8988T (cell line): ENCODE data around the gene DLG5.

Experiments used
- DNase-seq: peaks from one replicate; pipeline ENCODE4 v3.0.0; 2011

DLG5 gene

DNA sequence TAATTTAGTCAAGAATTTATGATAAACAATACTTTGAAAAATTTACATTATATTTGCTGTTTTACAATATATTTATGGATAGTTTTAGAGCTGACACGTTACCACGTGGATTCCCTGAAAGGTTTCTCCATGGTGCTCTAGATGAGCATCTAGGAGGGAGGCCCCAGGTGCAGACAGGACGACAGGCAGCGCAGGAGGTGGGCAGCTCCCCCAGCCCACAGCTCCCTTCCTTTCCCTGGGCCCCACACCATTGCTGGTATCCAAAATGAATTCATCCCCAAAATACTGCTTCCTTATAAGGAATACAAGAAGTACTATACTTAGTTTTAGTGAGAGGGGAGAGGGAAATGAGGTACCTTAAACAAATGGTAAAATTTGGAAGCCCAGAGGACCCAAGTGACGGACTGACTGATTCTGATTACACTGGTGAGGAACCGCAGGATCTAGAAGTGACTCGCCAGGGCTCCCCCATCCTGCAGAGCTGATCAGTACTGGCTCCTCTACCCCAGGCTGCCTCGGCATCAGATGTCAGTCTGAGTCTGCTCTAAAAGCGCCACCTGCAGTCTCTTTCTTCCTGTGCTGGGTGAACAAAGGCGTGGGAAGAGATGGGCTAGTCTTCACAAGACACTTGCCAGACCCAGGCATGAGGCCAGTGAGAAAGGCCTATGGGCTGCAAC, 89.2 kb downstream of the DLG5 start:
- peak; percentile 72 for DNase-seq

DNA sequence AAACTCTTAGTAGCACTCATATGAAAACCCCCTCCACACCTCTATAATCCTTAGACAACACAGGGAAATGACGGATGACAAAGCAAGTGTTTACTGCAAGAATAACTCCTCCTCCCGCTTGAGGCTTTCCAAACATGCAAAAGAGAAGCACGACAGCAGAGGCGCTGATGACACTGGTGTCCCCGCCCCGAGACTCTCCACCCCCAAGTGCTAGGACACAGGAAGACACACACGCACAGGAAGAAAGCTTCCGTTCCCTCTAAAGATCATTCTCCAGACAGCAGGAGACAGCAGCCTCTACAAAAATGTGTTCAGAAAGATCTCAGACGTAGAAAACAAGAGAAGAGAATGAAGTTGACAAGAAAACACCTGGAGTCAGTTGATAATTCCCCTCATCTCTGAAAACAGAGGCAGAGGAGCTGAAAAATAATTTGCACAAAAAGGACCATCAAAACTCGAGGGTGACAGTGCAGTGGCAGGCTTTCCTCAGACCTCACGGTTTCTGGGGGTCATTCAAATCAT, 90.2 kb downstream of the DLG5 start:
- DNase-seq, result no peak

DNA sequence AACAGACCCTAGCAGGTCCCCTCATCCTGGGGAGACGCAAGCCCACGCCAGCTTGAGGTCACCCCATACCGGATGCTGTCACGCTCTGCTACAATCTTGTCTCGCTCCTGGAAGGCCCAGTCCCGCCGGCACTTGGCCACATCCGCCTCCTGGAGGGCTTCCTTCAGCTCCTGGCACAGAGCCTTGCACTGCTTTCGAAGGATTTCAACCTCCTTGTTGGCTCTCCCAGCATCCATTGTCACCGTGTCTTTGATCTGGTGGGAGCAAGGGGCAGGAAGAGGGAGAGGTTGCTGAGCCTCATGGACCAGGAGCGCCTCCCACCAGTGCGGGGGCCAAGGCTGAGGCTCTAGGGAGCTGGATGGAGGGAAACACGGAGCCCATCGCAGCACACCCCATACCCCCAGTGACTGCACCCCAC, 90.9 kb downstream of the DLG5 start:
- DNase-seq, result no peak

DNA sequence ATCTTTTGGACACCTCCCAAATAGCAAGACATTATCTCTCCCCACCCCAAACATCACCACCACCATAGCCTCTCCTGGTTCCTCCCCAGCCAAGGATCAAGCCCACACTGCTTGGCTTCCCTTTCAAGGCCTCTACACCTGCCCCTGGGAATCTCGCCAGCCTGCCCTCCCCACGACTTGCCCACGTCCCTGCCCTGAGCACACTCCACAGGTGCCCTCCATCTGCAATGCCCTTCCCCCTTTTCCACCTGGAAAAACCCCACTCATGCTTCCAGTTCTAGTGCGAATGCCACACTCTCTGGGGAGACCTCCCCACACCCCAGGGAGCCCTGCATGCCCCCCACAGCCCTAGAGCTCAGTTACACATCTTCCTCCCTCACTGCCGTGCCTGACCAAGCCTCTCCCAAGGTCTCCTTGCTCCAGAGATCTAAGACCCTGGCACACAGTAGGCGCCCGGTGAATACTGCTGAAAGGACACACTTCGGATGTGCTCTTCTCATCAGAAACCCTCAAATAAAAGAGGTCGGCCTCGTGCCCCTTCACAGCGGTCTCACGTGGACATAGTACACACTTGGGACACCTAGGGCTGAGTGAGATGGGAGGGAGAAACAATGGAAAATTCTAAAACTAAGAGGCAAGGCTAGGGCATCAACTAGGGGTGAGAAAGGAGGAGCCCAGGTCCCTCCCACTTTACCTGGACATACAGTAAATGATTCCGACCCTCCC, 91.4 kb downstream of the DLG5 start:
- DNase-seq, result no peak

DNA sequence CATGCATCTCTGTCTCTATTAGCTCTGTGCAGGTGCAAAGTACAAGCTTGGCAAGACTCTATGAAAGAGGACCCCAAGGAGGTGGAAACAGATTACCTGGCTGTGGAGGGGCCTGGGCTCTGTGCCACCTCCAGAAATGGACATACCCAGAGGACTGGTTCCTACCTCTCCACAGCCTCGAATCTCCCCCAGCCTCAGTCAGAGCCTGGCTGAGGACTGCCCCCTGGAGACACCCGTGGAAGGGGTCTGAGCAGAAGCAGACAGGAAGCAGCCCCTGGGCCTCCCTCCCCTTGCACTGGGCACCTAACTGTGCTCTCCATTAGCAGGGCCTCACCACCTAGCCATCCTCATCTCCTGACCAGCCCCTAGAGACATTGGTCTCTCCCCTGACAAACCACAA, 92.0 kb downstream of the DLG5 start:
- no peak for DNase-seq

DNA sequence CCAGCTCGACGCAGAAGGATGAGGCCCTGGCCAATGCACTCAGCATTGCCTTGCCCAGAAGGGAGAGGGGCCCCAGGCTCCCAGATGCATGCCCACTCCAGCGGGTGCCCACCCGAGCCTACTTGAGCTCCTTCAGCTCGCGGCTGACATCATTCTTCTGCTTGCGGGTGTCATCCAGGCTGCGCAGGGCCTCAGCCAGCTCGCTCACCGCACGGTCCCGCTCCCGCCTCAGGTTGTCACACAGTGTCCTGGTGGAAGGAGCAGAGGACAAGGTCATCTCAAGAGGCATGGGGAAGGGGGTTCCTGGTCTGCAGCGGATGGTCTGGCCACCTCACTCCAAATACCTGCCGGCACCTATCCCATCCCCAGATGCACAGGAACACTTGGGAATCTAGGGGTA, 92.8 kb downstream of the DLG5 start:
- no peak for DNase-seq

DNA sequence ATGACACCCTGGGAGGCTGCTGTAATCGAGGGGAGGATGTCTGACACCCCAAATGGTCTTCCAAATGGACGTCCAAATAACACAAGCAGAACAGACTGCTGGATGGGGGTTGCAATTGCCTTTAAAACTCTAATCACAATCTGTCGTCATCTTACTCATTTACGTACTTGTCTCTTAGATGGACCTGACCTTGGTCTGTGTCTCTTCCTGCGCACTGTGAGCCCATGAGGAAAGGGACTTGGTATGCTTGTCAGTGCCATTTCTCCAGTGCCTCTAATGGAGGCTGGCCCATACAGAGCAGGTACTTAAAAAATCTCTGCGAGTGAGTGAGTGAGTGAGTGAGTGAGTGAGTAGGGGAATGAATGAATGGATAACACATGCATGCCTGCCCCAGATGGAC, 93.3 kb downstream of the DLG5 start:
- no peak for DNase-seq

DNA sequence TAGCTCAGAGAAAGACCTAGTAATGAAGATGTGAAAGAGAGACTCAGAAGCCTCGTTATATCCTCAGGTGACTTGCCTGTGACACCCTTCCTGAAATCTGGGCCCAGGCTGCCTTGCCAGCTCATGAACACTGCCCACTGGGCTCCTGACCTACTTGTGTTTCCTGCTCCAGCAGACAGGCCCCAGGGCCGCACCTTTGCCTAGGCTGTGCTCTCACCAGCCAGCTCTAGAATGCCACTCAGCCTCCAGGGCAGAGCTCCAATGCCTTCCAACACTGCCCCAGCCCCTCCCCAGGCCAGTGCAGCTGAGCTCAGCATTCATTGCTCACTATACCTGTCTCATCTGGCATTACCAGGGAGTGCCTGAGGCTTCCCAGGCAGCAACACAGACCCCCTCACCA, 94.3 kb downstream of the DLG5 start:
- no peak for DNase-seq

DNA sequence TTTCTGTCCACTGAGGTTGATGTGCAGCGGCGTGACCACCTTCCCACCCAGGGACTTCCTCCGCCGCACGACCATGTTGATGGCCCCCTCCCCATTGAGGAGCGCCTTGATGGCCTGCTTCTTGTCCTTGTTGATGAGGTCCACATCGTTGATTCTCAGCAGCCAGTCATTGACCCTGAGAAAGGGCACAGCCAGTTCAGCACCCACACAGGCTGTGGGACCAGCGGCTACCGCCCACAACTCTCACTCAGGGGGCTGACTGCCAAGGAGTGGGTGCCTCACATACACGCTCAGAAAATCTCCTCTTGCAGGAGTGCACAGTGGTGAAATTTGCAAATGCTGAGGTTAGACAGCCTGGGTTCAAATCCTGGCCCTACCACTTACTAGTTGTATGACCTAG, 97.2 kb downstream of the DLG5 start:
- no peak for DNase-seq

DNA sequence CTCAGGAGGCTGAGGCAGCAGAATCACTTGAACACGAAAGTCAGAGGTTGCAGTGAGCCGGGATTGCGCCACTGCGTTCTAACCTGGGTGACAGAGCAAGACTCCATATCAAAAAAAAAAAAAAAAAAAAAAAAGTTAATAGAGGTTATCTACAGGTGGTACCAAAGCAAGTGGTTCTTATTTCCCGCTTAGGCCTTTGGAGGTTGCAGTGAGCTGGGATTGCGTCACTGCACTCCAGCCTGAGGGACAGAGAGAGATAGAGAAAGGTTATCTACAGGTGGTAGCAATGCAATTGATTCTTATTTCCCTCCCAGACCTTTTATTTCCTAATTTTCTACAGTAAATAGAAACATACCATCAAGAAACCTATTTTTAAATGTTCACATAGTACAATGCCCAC, 98.2 kb downstream of the DLG5 start:
- no peak for DNase-seq

DNA sequence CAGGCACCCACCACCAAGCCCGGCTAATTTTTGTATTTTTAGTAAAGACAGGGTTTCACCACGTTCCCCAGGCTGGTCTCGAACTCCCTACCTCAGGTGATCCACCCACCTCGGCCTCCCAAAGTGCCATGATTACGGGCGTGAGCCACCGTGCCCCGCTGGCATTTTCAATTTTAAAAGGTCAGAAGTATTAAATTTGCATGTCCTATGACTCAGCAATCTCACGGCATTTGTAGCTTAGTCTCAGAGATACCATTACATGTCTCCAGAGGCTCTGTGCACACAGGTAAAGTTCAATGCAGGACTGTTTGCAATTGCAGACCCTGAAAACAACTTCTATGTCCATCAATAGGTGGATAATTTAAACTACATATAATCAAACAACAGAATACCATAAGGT, 99.2 kb downstream of the DLG5 start:
- DNase-seq, result no peak

DNA sequence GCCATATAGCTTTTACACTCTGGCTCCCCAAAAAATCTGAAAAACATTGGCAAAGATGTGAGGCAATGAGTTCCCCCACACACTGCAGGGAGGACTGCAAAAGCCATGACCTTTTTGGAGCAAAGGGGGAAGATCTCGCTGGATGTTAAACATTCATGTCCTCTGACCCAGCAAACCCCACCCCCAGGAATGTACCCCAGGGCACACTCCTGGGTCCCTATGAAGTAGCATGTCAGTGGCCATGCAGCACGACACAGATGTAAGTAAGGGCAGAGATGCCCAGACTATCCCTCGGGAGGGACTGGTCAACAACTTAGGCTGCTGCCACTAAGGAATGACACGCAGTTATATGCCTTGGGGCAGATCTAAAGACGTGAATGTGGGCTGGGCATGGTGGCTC, 100.6 kb downstream of the DLG5 start:
- DNase-seq, result no peak

DNA sequence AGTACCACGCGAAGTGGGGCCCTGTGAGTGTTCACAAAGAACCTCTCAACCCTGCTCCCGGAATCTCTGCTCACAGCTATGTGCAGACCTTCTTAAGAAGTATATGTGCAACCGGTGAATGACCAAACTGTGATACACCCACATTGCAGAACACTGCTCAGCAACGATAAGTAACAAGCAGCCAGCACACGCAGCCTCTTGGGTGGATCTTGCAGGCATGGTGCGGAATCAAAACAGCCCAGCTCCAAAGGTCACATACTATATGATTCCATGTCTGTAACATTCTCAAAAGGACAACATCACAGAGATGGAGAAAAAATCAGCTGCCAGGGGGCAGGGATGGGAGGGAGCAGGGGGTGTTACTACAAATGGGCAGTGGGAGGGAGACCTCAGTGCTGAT, 101.6 kb downstream of the DLG5 start:
- DNase-seq, result no peak

DNA sequence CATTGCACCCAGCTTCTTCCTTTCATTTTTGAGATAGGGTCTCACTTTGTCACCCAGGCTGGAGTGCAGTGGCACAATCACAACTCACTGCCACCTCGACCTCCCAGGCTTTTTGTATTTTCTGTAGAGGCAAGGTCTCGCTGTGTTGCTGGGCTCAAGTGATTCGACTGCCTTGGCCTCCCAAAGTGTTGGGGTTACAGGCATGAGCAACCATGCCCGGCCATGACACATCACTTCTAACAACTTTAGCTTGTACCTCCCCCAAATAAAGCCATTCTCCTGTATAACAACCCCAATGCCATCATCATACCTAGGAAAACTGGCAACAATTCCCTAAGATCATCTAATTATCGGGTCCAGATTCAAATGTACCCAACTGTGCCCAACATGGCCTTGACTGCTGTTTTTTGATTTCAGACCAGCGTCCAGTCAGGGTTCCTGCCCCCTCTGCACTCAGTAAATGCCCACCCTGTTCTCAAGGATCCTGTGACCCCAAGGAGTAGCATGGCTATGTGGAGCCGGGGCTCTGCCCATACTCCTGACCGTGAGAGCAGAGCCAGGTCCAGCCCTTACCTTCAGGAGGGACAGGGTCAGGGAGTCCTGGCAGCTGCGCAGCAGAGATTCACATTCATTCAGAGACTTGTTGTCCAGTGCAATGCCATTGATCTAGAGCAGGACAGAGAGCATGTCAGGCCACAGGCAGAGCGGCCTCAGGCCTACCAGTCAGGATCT, 102.6 kb downstream of the DLG5 start:
- no peak for DNase-seq

DNA sequence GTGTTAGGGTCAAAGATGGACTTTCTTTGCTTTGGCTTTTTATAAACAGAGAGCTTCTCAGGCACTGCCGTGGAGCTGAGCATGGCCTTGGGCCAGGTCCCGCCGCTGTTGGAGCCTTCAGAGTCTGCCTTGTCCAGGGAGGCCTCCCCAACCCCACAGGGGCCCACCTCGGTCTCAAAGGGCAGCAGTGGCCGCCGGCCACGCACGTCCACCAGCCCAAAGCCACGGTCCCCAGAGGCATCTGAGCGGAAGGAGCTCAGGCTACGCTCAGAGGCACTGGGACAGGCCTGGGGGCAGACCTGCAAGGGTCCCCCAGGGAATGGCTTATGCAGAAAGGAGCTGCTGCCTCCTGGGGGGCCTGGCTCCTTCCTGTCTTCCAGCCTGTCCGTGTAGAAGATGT, 105.0 kb downstream of the DLG5 start:
- DNase-seq, result no peak

DNA sequence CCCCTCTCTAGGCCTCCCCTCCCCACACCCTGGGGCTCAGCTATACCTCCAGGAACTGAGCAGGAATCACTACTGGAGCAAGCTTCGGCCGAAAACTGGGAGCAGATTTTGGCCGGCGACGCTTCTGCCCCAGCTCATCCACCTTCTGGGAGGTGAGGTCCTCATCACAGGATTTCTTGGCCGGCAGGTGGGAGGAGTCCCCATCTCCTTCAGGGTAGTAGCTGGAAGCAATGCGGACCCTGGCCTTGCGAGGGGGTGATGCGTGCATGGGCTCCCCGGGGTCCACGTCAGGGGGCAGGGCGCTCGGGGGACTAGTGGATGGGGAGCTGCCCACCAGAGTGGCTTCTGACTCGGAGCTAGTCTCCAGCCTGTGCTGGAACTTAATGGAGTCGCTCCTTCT, 105.5 kb downstream of the DLG5 start:
- DNase-seq, result no peak

DNA sequence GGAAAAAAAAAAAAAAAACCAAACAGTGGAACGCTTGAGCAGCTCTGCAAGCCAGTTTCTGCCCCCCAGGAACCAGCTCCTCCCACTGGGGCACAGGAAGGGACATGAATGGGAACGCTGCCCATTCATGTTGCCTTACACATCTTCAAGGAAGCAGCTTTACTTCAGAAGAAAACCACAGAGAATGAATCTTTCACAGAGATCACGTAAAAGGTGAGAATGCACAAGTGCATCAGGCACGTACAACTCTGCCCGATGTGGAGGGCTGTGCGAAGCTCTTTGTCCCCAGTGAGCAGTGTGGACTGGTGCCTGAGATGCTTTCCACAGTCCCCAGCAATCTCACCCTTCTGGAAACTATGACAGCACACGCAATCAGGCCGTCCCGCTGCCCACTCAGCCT, 106.2 kb downstream of the DLG5 start:
- DNase-seq, result no peak

DNA sequence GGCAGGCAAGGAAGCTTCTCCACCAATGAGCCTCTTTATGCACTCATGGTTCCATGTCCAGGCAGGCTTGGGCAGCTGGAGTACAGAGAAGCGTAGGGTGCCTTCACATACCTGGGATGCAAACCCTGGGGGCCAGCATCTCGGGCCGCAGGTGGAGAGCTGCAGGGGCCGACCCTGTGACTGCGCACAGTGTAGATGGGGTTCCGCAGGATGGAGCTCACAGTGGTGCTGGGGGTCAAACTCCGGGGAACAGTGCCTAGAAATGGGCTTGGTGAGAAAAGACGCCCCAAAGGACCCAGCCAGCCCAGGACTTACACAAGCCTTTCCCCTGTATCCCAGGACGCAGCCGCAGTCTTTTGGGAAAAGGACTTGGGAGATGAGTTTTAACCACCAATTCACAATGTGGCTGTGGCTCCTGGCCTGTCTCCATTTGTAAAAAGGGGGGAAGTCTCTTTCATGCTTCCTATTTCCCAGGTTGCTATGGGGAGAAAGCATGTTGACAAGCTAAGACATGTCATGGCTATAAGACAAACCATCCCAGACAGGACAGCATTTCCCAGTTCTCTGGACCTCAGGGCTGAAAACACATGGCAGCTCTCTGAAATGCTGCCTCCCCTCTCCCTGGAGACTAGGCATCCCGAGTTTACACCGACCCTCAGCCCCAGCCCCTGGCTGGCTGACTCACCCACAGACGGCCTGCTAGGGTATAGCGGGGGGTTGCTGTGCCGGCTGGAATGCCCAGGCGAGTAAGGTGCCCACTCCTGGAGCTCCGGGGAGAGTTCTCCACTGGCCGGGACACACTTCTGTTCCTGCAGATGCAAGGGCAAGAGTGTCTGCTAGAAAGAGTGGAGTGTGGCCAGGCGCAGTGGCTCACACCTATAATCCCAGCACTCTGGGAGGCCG, 107.1 kb downstream of the DLG5 start:
- DNase-seq, result no peak

DNA sequence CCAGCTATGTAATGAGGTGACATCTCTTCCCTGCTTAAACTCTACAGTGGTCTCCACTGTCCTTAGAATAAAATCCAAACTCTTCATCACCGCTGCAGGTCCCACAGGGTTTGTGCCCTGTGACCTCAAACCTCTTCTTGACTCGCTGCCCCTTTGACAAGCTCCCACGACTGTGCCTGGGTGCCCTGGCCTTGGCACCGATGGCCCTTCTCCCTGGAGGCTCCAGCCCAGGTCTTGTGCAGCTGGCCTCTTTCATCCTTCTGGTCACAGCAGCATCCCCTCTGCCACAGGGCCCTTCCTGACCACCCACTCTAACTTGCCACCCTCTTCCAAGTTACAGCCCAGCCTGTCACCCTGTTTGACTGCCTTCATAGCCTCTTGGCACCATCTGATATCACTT, 108.2 kb downstream of the DLG5 start:
- no peak for DNase-seq

DNA sequence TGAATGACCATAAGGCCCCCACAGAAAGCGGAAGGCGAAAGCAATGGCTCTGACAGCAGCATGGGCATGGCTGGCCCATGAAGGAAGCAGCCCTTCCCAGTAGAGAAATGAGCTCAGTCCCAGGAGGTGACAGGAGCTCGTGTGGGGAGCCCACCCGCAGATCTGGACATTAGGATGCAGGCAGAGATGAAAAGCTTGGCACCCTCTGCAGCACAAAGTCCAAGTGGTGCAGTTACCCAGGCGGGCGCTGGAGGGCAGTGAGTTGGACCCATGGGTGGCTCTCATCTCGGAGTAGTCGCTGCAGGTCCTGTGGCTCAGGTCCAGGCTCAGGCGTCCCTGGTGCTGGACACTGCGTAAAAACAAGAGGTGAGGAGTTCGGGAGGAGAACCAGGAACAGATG, 109.0 kb downstream of the DLG5 start:
- DNase-seq, result no peak

DNA sequence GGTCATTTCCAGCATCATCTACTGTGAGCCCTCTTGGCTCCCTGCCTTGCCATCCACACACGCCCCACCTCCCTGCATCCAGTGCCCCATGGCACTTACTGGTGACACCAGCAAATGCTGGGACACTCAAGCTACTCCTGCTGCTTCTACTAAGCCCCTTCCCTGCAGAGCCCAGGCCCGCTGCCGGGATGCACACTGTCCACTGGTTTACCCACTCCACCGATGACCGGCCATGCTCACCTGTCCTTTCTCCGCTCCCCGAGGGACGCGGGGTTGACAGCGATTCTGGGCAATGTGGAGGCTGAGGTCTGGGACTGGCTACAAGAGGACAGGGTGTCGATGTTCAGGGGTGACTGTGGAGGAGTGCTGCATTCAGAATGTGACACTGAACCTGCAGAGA, 110.2 kb downstream of the DLG5 start:
- DNase-seq, result no peak

DNA sequence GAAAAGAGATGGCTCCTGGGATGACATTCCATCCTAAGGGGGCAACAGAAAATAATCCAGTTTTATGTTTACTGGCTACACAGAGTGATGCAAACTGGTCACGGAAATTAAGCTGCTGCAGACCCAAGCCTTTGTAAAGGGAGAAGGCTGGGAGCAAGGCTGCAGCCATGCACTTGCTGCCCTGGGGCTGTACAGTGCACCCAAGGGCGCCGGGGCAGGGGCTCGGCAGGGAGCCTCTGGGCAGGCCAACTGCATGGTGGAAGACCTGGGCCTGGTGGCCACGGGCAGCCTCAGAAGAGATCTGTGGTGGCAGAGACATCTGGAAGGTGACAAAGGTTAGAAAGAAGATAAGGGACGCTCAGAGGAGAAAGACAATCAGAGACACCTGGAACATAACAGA, 113.8 kb downstream of the DLG5 start:
- DNase-seq, result no peak

DNA sequence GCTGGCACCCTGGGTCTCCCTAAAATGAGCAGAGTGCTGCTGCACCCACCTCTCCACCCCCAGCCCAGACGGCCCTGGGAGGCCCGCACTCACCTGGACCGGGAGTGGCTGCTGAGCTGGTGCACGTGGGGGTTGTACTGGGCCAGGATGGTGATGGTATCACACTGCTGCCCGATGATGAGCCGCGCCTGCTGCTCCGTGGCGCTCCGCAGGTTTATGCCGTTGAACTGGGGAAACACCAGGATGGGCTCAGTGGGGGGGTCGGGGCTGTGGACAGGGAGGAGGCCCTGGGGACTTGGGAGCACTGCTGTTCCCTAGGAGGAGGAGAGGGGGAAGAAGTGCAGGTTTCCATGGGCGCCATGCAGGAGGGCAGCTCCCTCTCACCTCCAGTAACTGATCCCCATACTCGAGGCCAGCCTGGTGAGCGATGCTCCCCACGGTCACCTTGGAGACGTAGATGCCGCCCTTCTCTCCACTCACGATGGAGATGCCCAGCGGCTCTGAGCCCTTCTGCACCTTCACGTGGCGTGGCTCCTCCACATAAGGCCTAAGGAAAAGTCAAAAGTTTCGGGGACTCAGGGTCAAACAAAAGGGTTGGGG, 114.6 kb downstream of the DLG5 start:
- no peak for DNase-seq
